Smooth muscle cell (in vitro differentiated cells): ENCODE results near the gene TTC13. TPM values are rescaled to one million over a fixed set of nuclear protein-coding genes. Genes with fewer than 3 reads are reported as not detected.

Experiments used
- DNase-seq: peaks from one replicate; lab custom pipeline; 2025; ENCODE audit not compliant: unreplicated experiment; lab: John Stamatoyannopoulos, UW
- H2AFZ ChIP-seq: fragments of 200-600 bp; sonication (generic); 2 replicates; pipeline ENCODE4 v1.6.0; 2016; ENCODE audit warnings: antibody characterized with exemption, low read depth, mild to moderate bottlenecking
- H3F3A ChIP-seq: fragments of 200-600 bp; sonication (generic); 2 replicates; pipeline ENCODE4 v1.6.0; 2017; ENCODE audit warnings: antibody characterized with exemption, low read depth
- H3K27ac ChIP-seq: fragments of 200-600 bp; sonication (generic); 2 replicates; pipeline ENCODE4 v1.5.1; 2016; ENCODE audit warnings: low read depth, mild to moderate bottlenecking
- H3K27me3 ChIP-seq: fragments of 200-600 bp; sonication (generic); 2 replicates; pipeline ENCODE4 v1.6.1; 2016; ENCODE audit warnings: low read depth, mild to moderate bottlenecking
- H3K36me3 ChIP-seq: fragments of 200-600 bp; sonication (generic); 2 replicates; pipeline ENCODE4 v1.5.1; 2016; ENCODE audit warnings: low read depth
- H3K4me1 ChIP-seq: fragments of 200-600 bp; sonication (generic); 2 replicates; pipeline ENCODE4 v1.5.1; 2016; ENCODE audit warnings: low read depth
- H3K4me2 ChIP-seq: fragments of 200-600 bp; sonication (generic); 2 replicates; pipeline ENCODE4 v1.6.0; 2016; ENCODE audit warnings: mild to moderate bottlenecking
- H3K4me3 ChIP-seq: fragments of 200-600 bp; sonication (generic); 2 replicates; pipeline ENCODE4 v1.5.1; 2016; ENCODE audit warnings: mild to moderate bottlenecking
- H3K79me2 ChIP-seq: fragments of 200-600 bp; sonication (generic); 2 replicates; pipeline ENCODE4 v1.6.0; 2016; ENCODE audit warnings: low read depth, mild to moderate bottlenecking
- H3K9ac ChIP-seq: fragments of 200-600 bp; sonication (generic); 2 replicates; pipeline ENCODE4 v1.6.0; 2016; ENCODE audit warnings: low read depth
- H3K9me3 ChIP-seq: fragments of 200-600 bp; sonication (generic); replicated peaks from 2 replicates; pipeline ENCODE4 v1.5.1; 2016; ENCODE audit warnings: low read depth
- H4K20me1 ChIP-seq: fragments of 200-600 bp; sonication (generic); 2 replicates; pipeline ENCODE4 v1.6.0; 2016; ENCODE audit warnings: low read depth
- CTCF ChIP-seq: fragments of 200-600 bp; sonication (generic); IDR thresholded peaks from 2 replicates; pipeline ENCODE4 v1.5.1; 2017; ENCODE audit warnings: borderline replicate concordance, mild to moderate bottlenecking, antibody characterized with exemption; ENCODE audit not compliant: insufficient read depth, poor library complexity, severe bottlenecking
- WGBS: methylation state at CpG from one replicate; pipeline ENCODE4 v1.1.7; 2016; ENCODE audit warnings: low lambda C conversion rate; 5-methylcytosine and 5-hydroxymethylcytosine counted together
- polyA plus RNA-seq: library from polyadenylated mRNA; unstranded; fragments of >200 nt; fragmentation: Nextera tagmentation; extraction: Ambion mirVana; gene quantifications from 2 replicates; pipeline ENCODE4 v1.2.1, GENCODE V29; 2016
- total RNA-seq: library from RNA; depleted of rRNA; stranded (reverse); fragments of >200 nt; gene quantifications from 2 replicates; pipeline ENCODE4 v1.2.3, GENCODE V29; 2014

Gene TTC13
- total and polyA plus RNA-seq, 2 experiments from 2014 or later: 5.6 to 9.1 TPM

- H4K20me1 ChIP-seq: no peaks in the 10 kb centered on the region
- H3K4me2 ChIP-seq: no peak overlapping the region
- H3K27me3 ChIP-seq: no peaks in the 10 kb centered on the region
- TF ChIP-seq CTCF: no peak
- no peaks in the 10 kb centered on the region for H3K4me1 ChIP-seq
- H3K79me2 ChIP-seq: no peaks in the 10 kb centered on the region
- no peaks in the 10 kb centered on the region for H3K36me3 ChIP-seq
- H3K27ac ChIP-seq: no peak overlapping the region
- DNase-seq: no peak
- H2AFZ ChIP-seq: no peak overlapping the region
- no peaks in the 10 kb centered on the region for H3F3A ChIP-seq
- H3K9ac ChIP-seq: no peak overlapping the region
- H3K9me3 ChIP-seq: no peaks in the 10 kb centered on the region
- no peak overlapping the region for H3K4me3 ChIP-seq
- WGBS: 100% methylated on average over 2 of the region's 2 CpGs
Measured at GRCh38 chr1:230943048-230943593, 35.5 kb downstream of the TTC13 start.

DNA sequence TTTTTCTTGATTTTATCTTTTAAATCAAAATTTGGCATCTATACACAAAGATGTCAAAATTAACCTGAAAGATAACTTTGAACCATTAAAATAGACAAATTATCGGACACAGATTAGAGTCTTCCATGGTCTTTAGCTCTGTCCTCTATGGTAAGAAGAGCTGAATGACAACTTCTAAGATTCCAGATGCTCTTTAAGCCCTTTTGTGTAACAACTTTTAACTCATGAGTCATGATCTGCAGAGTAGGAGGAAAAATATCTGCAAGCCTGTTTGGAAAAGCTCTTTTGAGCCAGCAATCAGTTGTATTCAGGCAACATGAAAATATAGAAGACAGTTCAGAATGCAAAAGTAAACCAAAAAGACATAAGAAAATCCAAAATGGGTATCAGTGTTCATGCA lies 37.8 kb downstream of the TTC13 start:
- Histone ChIP-seq H3K36me3 (no peaks in the 10 kb centered on the region), H3K4me3 (no peak overlapping the region), H3K4me2 (peak overlapping the region; percentile 25), H3K9ac (no peak overlapping the region), H3K27me3 (no peaks in the 10 kb centered on the region), H3K27ac (peak overlapping the region; percentile 50), H3K4me1 (no peaks in the 10 kb centered on the region), H3K9me3 (no peaks in the 10 kb centered on the region), H2AFZ (no peak overlapping the region), H3F3A (no peaks in the 10 kb centered on the region), H4K20me1 (no peaks in the 10 kb centered on the region), H3K79me2 (no peaks in the 10 kb centered on the region)
- 57% methylated on average over 1 of the region's 1 CpG for WGBS
- no peak for TF ChIP-seq CTCF
- no peak for DNase-seq

DNA sequence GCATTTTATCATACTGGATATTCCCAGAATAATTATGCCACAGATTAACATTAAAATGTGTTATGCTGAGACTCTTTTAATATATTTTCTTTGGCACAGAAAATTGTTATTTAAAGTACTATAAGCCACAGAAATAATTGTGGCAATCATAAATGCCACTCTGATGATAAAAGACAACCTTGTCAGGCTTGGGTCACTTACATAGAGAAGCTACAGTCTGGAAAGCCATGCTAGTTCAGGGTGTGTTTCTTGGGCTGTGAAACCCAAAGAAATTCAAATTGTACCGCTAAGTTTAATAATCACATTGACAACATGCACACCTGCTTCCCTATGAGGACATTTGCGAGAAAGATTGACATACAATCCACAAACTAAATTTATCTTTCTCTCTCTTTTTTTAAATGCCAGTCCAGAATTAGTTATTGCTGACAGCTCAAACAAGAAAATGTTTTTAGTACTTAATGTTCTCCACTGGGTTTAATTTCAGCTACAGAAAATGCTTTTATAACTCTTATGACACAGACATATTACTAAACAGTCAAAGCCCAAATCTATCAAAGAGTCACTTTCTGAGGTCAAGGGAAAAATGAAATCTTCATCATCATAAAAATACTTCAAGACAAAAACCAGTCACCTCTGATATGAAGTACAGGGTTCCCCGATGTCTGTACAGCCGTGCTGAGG lies 38.7 kb downstream of the TTC13 start:
- H3K4me2 ChIP-seq: no peak overlapping the region
- no peak overlapping the region for H3K27ac ChIP-seq
- H3K79me2 ChIP-seq: no peaks in the 10 kb centered on the region
- no peaks in the 10 kb centered on the region for H3K27me3 ChIP-seq
- DNase-seq: no peak
- no peaks in the 10 kb centered on the region for H4K20me1 ChIP-seq
- H3K4me1 ChIP-seq: no peaks in the 10 kb centered on the region
- no peaks in the 10 kb centered on the region for H3K9me3 ChIP-seq
- no peaks in the 10 kb centered on the region for H3K36me3 ChIP-seq
- H3K9ac ChIP-seq: no peak overlapping the region
- no peak overlapping the region for H2AFZ ChIP-seq
- TF ChIP-seq CTCF: no peak
- no peaks in the 10 kb centered on the region for H3F3A ChIP-seq
- WGBS: 97% methylated on average over 4 of the region's 4 CpGs
- no peak overlapping the region for H3K4me3 ChIP-seq

DNA sequence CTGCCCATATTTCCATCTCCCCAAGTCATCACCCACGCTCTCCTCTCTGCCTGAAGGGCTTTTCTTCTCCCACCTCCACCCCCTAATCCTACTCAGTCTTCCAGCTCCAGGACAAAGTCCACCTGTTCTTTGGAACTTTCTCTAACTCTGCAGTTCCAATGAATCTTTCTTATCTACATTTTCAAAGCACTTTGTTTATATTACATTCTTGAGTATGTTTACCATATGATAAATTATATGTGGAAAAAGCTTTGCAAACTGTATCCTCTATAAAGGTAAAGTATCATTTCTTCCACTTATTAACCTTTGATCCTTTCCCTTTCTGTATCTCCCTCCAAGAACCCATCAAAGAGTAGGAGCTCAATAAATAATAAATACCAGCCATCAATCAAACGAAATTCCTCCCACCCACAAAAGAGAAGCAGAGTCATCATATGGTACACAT lies 39.7 kb downstream of the TTC13 start:
- TF ChIP-seq CTCF: no peak

More for the DNA sequence above, 39.7 kb downstream of the TTC13 start:
- no peak overlapping the region for H3K9ac ChIP-seq
- H3K9me3 ChIP-seq: no peaks in the 10 kb centered on the region
- H3K4me2 ChIP-seq: no peak overlapping the region
- H3F3A ChIP-seq: no peaks in the 10 kb centered on the region
- no peaks in the 10 kb centered on the region for H4K20me1 ChIP-seq
- H3K4me1 ChIP-seq: no peaks in the 10 kb centered on the region
- no peaks in the 10 kb centered on the region for H3K79me2 ChIP-seq
- H3K27ac ChIP-seq: no peak overlapping the region
- WGBS: 73% methylated on average over 2 of the region's 2 CpGs
- H3K4me3 ChIP-seq: no peak overlapping the region
- no peak for DNase-seq
- no peaks in the 10 kb centered on the region for H3K27me3 ChIP-seq
- H2AFZ ChIP-seq: no peak overlapping the region
- H3K36me3 ChIP-seq: no peaks in the 10 kb centered on the region
